HPDE6-E6E7 (cell line): ENCODE results near the gene ATP2A2.

Experiments used
- DNase-seq: peaks from one replicate; pipeline ENCODE4 v3.0.0; 2011; ENCODE audit warnings: missing footprints; ENCODE audit errors: extremely low spot score

Gene ATP2A2

DNA sequence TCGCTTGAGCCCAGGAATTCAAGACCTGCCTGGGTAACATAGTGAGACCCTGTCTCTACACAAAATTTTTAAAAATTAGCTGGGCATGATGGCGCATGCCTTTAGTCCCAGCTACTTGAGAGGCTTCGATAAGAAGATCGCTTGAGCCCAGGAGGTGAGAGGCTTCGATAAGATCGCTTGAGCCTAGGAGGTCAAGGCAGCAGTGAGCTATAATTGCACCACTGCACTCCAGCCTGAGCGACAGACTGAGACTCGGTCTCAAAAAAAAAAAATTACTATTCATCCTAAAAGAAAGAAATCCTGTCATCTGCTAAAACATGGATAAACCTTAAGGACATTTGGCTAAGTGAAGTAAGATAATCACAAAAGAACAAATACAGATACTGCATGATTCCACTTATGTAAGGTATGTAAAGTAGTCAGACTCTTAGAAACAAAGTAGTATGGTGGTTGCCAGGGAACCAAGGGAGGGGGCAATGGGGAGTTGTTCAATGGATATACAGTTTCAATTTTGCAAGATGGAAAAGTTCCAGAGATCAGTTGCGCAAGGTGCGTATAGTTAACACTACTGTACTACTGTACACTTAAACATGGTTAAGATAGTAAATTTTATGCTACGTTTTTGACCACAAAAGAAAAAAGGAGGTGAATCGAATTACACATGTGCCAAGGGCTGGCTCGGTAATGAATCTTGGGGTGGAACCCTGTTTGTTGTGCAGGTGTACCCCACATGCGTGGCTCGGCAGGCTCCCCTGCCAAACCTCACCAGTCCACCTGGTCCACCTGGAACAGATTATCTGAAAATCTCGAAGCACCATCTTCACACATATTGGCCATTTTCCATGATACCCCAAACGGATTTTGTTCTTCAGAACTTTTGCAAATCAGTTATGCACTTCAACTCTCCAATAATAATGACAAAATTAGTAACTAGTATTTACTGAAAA is 18.3 kb upstream of the ATP2A2 start:
- no peak for DNase-seq

DNA sequence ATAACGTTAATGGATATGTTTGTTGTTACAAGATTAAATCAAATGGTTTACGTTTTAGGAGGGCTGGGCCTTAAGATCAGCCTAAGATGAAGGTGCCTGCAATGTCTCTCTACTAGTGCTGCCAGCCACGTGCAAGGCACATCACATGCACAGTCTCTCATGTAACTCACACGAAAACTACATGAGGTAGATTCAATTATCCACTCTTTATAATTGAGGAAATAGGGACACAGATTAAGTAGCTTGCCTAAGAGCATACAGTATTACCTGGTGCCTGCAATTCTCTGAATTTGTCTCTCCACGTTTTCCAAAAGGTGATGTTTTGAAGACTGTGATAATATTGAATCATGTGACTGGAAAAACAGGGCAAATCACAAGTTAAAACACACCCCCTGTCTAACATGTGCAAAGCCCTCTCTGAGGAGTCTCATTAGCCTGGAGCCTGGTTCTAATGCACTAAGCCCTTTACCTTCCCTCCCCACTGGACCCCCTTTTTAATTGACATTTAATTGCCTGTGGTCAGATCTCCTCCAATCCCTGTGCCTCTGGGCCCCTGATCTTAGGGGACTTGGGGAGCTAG is 14.6 kb upstream of the ATP2A2 start:
- no peak for DNase-seq

DNA sequence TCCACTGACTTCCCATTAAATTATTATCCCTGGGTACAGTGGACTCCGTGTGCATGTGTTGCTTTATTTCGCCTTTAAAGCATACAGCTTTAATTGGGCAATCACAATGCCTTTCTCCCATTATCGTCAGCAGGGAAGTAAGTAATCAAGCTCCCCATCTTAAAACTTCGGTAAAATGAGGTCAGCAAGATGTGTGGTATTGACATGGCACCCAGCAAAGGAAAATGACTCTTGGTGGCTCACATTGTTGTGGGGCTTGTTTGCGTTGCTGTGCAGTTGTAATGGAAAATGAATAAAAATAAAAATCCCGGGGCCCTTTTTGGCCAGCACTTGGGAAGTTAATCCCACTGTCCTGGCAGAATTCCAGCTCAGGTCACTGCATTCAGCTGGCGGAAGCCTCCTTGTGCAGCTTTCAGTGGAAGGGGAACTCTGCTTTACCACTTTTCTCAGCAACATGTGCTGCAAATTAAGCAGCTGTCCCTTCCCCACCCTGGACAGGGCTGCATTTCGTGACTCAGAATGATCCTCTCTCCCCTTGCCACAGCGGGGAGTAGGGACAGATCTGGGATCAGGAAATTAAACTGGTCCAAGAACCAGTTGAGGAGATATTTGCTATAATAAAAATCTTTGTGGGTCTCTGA is 13.9 kb upstream of the ATP2A2 start:
- DNase-seq, result no peak

DNA sequence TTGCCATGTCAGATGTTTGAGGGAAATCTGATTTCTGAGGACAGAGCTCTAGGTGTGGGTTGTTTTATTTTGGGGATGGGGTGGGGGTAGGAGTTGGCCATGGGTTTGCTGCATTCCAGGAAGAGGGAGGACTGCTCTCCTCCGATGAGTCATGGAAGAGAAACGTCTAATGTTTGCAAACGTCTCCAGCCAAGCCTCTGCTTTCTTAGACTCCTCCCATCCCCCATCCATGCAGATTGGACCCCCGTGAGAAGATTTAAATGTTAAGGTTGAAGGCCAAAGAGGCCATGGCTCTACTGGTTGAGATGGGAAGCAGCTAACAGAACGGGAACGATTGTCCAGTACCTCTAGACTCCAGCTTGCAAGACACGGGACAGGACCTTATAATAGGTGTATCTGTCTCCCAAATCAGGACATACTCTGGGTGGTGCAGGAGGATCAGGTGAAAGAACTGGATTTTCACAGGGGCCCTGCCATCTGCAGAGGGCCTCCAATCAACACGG is 11.4 kb upstream of the ATP2A2 start:
- DNase-seq, result peak; percentile 55

DNA sequence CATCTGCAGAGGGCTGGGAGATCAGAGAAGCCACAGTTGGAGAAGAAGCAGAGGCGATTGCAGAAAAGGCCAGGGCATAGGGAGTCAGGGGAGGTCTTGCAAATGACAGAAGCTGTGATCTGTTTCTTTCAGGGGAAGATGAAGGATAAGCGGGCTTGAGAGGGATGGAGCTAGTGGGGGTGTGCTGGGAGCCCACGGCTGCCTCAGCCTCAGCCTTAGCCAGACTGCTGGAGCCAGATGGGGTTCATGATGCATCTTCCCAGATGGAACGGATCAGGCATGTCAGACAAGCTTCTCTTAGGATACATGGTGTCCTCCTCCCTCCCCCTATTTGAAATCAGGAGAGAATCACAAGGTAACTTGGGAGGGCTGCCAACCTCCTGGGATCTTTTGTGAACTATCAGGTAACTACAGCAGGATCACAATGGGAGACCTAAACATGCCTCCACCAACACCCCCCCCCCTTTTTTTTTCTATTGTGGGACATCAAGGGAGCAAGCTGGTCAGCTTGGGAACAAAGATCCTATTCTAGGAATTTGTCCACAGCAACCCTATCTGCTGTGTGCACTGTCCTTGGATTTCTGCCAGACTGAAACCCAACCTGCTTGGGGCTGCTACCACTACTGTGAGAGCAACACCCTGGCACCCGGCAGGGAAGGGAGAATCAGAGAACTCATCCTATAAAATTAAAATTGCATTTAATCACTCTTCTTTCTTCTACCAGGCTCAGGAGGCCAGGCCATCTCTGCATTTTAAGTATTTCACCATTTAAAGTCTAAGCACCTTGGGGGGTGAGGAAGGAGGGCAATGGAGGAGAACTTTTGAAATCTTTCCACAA is 10.7 kb upstream of the ATP2A2 start:
- no peak for DNase-seq

DNA sequence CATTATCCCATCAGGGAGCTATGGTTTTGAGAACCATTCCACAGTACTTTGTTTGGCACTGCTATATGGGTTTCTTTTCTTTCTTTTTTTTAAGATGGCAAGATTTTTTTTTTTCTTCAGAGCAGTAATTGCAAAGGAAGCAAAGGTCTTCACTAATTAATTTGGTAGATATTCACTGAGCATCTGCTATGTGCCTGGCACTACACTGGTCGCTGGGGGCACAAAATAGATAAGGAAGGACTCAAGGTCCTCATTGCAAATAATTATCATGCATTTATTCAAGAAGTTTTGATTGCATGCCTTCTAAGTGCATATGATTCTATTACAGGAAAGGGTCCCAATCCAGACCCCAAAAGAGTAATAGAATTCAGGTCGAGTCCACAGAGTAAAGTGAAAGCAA is 10.0 kb upstream of the ATP2A2 start:
- no peak for DNase-seq

DNA sequence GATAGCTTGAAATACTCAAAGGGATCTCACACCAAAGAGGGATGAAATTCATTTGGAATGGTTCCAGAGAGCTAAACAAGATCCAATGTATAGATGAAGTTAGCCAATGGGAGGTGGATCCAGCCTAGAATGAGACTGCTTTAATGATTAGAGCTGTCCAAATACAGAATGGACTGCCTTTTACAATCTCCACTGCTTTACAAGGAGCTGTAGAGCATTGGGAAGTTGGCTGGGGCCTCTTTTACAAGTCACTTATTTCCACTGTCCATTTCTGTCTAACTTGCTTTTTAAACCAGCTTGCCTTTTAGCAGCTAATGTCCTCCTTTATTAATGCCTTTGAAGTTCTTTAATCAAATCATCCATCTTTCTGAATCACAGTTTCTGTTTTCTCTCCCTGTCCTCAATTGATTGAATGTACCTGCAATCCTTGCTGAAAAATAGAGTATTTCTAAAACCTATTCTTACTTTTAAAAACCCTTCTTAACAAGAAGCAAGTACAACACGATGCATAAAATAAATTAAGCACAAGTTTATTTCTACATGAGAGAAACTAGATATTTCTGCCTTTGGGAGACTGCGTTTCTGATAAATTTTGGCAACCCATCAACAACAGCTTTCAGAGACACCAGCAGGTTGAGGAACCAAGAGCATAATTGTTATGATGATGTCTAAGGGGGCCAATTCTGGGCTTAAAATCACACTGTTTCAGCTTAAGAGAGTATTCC is 3.4 kb upstream of the ATP2A2 start:
- no peak for DNase-seq

DNA sequence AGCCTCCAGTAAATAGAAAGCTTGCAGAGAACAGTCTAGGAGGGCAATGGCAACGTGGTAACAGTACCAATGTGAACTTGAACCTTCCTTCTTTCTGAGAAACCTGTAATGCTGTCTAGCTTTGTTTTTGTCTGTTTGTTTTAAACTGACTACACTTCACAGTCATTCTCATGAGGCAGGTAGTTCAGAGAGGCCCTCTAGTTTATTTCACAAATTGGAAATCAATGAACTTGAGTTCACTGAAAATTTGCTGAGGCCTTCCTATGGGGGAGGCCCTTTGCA is 2.9 kb upstream of the ATP2A2 start:
- no peak for DNase-seq

DNA sequence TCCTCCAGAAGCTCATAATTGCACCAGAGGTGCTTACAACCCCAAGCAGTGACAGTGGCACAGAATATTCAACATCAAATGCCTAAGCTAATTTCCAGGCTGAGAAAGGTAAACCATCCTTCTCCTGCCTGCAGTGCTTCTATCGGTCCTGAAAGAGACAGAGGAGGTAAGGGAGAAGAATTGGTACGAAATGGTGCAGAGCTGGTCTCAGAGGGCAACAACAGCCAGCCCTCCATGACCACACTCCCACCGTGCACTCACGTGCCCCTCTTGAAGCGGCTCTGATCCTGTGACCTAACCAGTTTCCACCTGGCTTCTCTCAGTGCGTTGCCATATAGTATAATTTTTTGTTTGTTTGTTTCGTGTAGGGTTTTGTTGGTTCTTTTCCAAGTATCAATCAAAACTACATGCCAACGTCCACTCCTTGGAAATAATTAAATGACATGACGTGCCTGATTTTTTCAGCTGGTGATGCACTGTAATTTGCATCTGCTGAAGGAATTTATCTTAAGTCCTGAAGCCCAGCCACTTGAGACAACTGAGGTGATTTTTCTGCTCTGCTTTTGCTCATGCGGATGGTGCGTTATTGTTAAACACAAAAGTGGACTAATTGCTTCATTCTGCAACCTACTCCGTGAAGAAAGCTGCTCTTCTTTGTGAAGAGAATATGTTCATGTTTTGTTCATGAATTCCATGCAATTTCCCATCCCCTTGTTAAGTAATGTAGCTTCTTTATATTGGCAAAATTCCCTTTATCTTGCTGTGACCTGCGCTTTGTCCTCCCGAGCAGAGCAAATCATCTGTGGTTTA is 1.3 kb upstream of the ATP2A2 start:
- DNase-seq, result no peak

DNA sequence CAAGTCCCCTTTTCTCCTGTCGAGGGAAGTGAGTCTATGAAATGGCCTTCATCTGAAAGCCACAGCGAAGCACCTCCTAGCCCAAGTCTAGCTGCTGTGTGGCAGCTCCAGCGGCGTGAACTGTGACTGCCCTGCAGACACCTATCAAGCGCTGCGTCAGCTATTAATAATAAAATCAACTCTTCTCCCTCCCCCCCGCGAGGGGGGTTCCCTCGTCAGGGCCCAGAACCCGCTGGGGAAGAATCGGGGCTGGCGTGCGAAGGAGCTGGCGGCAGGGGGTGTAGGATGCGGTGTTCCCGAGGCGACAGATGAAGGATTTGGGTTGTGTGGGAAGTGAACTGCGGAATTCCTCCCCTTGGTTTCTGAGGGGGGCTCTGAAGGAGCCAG is 662 bp upstream of the ATP2A2 start:
- peak; percentile 76 for DNase-seq

DNA sequence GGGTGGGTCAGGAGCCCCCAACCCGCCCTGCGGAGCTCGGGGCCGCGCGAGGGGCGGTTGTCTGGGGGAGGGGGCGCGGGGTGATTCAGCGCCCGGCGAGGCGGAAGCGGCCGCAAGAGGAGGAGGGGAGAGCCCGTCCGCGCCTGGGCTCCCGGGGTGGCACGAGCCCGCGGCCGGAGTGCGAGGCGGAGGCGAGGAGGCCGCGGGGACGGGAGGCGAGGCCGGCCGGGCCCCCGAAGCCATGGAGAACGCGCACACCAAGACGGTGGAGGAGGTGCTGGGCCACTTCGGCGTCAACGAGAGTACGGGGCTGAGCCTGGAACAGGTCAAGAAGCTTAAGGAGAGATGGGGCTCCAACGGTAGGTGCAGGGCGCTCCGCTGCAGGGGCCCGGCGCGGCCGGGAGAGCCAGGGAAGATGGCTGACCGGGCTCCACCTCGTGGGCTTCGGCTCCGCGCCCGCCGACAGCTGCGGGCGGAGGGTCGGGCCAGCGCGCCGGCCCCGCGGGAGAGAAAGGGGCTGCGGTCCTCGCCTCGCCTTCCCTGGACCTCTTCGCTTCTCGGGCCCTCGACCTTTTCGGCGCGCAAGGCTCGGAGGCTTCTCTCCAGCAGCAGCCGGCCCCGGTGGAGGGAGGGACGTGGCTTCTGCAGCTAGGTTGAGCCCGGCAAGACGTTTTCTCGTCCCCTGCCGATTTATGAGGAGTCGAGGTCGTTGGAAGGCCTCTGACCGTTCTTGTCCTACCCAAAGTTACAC is 677 bp downstream of the ATP2A2 start:
- DNase-seq, result peak; percentile 40

DNA sequence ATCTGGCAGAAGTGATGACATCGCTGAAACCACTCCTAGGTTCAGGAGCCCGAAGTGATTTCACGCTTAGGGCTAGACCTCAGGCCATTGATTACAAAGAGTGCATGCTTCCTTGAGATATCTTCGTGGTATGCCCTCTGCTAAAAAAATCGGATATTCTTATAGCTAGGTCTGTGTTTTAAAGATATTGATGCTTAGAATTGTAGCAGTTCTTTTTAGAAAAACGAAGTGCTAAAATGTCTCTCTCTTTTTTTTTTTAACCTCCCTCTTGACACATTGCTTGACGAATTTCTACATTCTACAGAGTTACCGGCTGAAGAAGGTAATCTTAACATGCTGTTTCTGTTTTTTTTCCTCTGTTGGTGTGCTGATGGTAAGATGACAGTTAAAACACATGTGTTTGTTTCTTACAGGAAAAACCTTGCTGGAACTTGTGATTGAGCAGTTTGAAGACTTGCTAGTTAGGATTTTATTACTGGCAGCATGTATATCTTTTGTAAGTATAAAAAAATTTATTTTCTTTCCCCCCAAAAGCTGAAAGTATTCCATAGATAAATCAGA is 1.3 kb downstream of the ATP2A2 start:
- no peak for DNase-seq

DNA sequence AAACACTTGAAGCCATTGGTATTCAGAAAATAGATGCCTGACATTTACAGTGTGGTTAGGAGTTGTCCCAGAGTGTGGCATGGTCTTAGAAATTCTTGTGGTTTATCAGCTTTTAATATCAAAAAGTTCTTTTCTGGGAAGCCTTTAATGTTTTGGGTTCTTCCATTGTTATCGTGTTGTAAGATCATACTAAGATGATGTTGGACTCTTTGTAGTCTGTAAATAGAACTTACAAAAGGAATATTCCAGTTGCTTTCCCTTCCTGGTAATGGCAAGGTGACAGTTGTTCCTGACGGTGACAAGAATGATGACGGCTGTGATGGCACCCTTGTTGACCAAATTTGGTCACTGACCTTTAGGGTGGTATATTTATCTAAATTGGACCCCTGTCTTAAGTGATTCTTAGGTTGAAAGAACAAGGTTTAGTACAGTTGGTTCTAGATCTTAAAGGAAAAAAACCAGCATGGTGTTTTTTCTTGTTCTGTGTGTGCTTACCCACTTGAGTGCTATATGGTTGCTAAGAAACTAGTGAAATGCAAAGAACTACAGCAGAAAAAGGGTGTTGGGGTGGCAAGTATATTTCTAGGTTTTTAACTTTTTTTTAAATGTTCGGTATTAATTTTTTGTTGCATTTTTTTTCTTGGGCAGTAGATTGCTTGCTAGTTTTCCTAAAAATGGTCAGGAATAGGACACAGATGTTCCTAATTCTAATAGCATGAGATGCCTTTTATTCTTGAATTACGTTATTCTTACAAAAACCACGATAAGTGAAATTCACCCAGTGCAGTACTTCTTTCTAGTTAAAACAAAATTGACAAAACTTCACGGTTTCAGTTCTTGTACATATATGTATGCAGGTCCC is 2.1 kb downstream of the ATP2A2 start:
- no peak for DNase-seq

DNA sequence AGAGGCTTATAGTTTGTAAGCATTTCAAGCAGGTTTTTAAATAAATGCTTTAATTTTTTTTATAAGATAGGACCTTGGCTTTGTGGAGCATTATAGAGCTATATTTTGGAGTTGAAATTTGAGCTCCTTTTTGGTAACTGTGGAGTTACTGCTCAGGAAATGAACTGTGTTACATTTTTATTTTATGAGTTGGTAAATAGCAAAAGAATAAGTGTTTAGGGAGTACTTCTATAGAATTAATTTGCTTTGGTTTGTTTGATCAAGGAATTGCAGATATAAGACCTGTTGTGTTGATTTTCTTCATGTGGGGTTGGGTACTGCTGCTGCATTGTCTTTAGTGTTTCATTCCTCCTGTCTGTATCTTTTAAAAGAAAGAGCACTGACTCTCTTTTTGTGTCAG is 3.5 kb downstream of the ATP2A2 start:
- DNase-seq, result no peak

DNA sequence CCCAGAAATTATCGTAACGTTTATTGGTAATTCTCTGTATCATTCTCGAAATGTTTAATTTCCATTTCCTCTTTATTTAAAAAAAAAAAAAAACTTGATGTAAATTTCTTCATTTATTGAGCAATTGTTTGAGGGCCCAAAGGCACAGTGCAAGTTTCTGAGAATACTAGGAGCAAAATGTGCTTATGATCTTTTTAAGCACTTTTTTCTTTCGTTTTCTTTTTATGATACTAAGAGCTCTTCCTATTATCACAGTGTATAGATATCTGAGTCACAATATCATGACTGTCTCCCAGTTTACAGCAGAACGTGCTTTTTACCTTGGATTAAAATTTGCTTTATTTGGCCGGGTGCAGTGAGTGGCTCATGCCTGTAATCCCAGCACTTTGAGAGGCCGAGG is 5.6 kb downstream of the ATP2A2 start:
- no peak for DNase-seq

DNA sequence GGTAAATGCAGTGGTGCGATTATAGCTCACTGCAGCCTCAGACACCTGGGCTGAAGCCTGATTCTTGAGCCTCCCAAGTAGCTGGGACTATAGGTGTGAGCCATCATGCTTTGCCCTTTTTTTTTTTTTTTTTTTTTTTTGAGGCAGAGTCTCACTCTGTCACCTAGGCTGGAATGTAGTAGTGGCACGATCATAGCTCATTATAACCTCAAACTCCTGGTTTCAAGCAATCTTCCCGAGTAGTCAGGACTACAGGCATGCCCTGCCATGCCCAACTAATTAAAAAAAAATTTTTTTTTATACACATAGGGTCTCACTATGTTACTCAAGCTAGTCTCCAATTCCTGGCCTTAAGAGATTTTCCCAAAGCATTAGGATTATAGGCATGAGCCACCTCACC is 6.9 kb downstream of the ATP2A2 start:
- DNase-seq, result no peak

DNA sequence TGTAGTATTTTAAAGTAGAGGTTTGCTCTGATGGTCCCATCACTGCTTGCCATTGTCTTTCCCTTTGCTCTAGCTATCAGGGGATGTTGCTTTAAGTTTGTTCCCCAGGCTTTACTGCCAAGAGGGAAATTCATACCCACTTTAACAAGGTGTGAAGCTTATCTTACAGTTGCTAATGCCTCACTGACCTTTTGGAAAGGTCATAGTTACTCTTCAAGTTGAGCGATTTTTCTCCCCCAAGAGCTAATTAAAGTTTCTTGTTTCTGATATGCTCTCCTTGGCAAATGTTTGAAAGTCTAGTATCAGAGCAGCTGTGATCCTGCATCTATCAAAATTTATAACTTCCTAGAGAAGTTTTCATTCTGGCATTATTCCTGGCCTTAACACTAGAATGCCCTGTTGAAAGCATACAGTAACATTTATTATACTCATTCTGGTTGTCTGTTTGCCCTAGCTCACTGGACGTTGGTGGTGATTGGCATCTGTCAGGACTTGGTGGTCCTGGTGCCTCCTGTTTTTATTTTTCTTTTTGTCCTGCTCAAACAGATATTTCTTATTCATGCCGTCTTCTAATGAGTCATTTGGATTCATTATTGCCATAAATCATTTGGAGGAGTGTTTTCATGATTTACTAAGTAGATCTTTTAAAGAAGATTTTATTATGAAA is 8.1 kb downstream of the ATP2A2 start:
- no peak for DNase-seq

DNA sequence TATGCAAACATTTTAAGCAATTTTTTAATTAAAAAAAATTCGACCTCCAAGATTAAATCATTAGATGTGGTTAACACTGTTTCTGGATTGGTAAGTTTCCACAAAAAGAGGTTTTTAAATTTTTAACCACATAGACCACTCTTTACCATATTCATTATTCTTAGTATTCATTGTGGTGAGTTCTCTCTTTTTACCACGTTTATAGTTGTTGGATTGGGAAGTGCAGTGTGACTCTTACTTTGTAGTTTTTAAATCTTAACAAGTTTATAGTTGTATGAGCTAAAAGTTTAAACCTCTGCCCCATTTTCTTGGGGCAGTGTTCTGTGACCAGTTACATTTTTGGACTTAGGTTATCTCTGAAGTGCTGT is 8.6 kb downstream of the ATP2A2 start:
- no peak for DNase-seq
